ENCODE data around the gene ADK. TPM values are rescaled to one million over a fixed set of nuclear protein-coding genes. Genes with fewer than 3 reads are reported as not detected.

ADK gene
- total RNA-seq, 1 donor from 2014 or later = 13.1 TPM

GRCh38 chr10:74289188-74289587 is 138.2 kb downstream of the ADK start:
- H3K4me3 Mint-ChIP-seq (ENCODE audit: unreplicated experiment) = no peak overlapping the region
- no peak for DNase-seq (ENCODE audit: low spot score)
- H3K27ac Mint-ChIP-seq (ENCODE audit: unreplicated experiment) = no peak overlapping the region
- no peaks in the 10 kb centered on the region for H3K36me3 Mint-ChIP-seq (ENCODE audit: low read depth, unreplicated experiment)
- H3K9me3 Mint-ChIP-seq (ENCODE audit: unreplicated experiment) = no peaks in the 10 kb centered on the region
- H3K4me1 Mint-ChIP-seq (ENCODE audit: unreplicated experiment) = no peaks in the 10 kb centered on the region
- TF ChIP-seq, protein P1, sequence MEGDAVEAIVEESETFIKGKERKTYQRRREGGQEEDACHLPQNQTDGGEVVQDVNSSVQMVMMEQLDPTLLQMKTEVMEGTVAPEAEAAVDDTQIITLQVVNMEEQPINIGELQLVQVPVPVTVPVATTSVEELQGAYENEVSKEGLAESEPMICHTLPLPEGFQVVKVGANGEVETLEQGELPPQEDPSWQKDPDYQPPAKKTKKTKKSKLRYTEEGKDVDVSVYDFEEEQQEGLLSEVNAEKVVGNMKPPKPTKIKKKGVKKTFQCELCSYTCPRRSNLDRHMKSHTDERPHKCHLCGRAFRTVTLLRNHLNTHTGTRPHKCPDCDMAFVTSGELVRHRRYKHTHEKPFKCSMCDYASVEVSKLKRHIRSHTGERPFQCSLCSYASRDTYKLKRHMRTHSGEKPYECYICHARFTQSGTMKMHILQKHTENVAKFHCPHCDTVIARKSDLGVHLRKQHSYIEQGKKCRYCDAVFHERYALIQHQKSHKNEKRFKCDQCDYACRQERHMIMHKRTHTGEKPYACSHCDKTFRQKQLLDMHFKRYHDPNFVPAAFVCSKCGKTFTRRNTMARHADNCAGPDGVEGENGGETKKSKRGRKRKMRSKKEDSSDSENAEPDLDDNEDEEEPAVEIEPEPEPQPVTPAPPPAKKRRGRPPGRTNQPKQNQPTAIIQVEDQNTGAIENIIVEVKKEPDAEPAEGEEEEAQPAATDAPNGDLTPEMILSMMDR (IDR thresholded peaks at IDR 0.05; ENCODE audit: unreplicated experiment) = no peak
- H3K27me3 Mint-ChIP-seq (ENCODE audit: unreplicated experiment) = no peaks in the 10 kb centered on the region

DNA sequence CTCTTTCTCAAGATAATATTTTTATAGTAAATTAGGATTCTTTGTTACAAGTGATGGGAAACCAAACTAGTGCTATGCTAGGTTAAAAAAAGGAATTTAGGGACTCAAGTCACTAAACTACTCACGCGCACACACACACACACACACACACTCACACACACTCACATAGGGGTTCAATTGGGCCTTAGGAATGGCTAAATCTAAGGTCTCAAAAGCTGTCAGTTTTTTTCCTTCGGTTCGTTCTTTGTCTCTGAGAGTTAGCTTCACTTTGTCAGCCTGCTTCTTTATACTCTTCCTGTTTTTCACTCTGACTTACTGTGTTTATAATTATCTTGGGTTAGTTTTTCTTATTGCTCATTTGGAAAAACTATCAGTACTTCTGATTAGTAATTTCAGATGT is 138.9 kb downstream of the ADK start:
- no peaks in the 10 kb centered on the region for H3K27me3 Mint-ChIP-seq (ENCODE audit: unreplicated experiment)
- H3K27ac Mint-ChIP-seq (ENCODE audit: unreplicated experiment) = no peak overlapping the region
- TF ChIP-seq, protein P1 (IDR thresholded peaks at IDR 0.05; ENCODE audit: unreplicated experiment) = no peak
- H3K4me1 Mint-ChIP-seq (ENCODE audit: unreplicated experiment) = no peaks in the 10 kb centered on the region
- no peaks in the 10 kb centered on the region for H3K9me3 Mint-ChIP-seq (ENCODE audit: unreplicated experiment)
- H3K4me3 Mint-ChIP-seq (ENCODE audit: unreplicated experiment) = no peak overlapping the region
- DNase-seq (ENCODE audit: low spot score) = no peak
- no peaks in the 10 kb centered on the region for H3K36me3 Mint-ChIP-seq (ENCODE audit: low read depth, unreplicated experiment)

DNA sequence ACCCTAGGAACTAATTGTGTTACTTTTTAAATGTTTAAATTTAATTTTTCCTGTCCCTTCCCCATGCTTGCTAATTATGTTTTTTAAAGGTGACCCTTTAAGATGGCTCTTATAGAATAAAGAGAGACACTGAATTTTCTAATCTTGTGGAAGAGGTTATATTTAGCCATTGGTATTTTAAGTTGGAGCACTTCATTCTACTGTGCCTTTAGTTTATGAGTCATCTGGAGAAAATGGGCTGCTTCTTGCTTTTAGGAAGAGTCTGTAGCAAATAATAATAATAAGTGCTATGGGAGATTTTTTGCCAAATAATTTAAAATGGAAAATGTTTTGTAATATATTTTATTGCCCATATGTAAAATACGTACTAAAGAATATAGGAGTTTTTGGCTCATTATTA is 139.7 kb downstream of the ADK start:
- Mint-ChIP-seq H3K27me3 (ENCODE audit: unreplicated experiment) (no peaks in the 10 kb centered on the region), H3K36me3 (ENCODE audit: low read depth, unreplicated experiment) (no peaks in the 10 kb centered on the region), H3K4me3 (ENCODE audit: unreplicated experiment) (no peak overlapping the region), H3K4me1 (ENCODE audit: unreplicated experiment) (no peaks in the 10 kb centered on the region), H3K27ac (ENCODE audit: unreplicated experiment) (no peak overlapping the region), H3K9me3 (ENCODE audit: unreplicated experiment) (no peaks in the 10 kb centered on the region)
- no peak for DNase-seq (ENCODE audit: low spot score)
- TF ChIP-seq, protein P1 (IDR thresholded peaks at IDR 0.05; ENCODE audit: unreplicated experiment) = no peak

GRCh38 chr10:74292871-74293427 is 141.9 kb downstream of the ADK start:
- Mint-ChIP-seq H3K4me3 (ENCODE audit: unreplicated experiment) (no peak overlapping the region), H3K36me3 (ENCODE audit: low read depth, unreplicated experiment) (no peaks in the 10 kb centered on the region), H3K27ac (ENCODE audit: unreplicated experiment) (no peak overlapping the region)

GRCh38 chr10:74293686-74294371 is 142.8 kb downstream of the ADK start:
- Mint-ChIP-seq H3K27me3 (ENCODE audit: unreplicated experiment) (peaks cover 2% of the 10 kb centered on the region), H3K9me3 (ENCODE audit: unreplicated experiment) (no peaks in the 10 kb centered on the region), H3K4me1 (ENCODE audit: unreplicated experiment) (no peaks in the 10 kb centered on the region), H3K36me3 (ENCODE audit: low read depth, unreplicated experiment) (no peaks in the 10 kb centered on the region), H3K4me3 (ENCODE audit: unreplicated experiment) (no peak overlapping the region), H3K27ac (ENCODE audit: unreplicated experiment) (no peak overlapping the region)
- DNase-seq (ENCODE audit: low spot score) = no peak
- TF ChIP-seq, protein P1 (IDR thresholded peaks at IDR 0.05; ENCODE audit: unreplicated experiment) = no peak

More at GRCh38 chr10:74292871-74293427, 141.9 kb downstream of the ADK start:
- H3K27me3 Mint-ChIP-seq (ENCODE audit: unreplicated experiment) = no peaks in the 10 kb centered on the region
- no peaks in the 10 kb centered on the region for H3K4me1 Mint-ChIP-seq (ENCODE audit: unreplicated experiment)
- no peak for DNase-seq (ENCODE audit: low spot score)
- TF ChIP-seq, protein P1 (IDR thresholded peaks at IDR 0.05; ENCODE audit: unreplicated experiment) = no peak
- H3K9me3 Mint-ChIP-seq (ENCODE audit: unreplicated experiment) = no peaks in the 10 kb centered on the region

Data from endothelial cell (in vitro differentiated cells).